Esophagus squamous epithelium (tissue), 4 donors: ENCODE results near the gene PFKP.

Experiments
- POLR2A ChIP-seq, 4 donors: fragments of 450-650 bp; IDR thresholded peaks; one replicate each; pipeline ENCODE4 v1.6.1; 2017; ENCODE audit warnings: antibody characterized with exemption in 4 of 4, mild to moderate bottlenecking in 4 of 4, moderate library complexity in 3 of 4
- TF ChIP-seq, protein P1 (sequence below), 6 experiments: fragments of 450-650 bp in 4 of 6; fragments of 200-600 bp in 2 of 6; sonication (generic) in 2 of 6; IDR thresholded peaks; one replicate each; pipeline ENCODE4 v1.5.1; 2016 to 2019; ENCODE audit warnings: antibody characterized with exemption in 6 of 6, mild to moderate bottlenecking in 4 of 6, moderate library complexity in 4 of 6

- TF ChIP-seq, protein P1, sequence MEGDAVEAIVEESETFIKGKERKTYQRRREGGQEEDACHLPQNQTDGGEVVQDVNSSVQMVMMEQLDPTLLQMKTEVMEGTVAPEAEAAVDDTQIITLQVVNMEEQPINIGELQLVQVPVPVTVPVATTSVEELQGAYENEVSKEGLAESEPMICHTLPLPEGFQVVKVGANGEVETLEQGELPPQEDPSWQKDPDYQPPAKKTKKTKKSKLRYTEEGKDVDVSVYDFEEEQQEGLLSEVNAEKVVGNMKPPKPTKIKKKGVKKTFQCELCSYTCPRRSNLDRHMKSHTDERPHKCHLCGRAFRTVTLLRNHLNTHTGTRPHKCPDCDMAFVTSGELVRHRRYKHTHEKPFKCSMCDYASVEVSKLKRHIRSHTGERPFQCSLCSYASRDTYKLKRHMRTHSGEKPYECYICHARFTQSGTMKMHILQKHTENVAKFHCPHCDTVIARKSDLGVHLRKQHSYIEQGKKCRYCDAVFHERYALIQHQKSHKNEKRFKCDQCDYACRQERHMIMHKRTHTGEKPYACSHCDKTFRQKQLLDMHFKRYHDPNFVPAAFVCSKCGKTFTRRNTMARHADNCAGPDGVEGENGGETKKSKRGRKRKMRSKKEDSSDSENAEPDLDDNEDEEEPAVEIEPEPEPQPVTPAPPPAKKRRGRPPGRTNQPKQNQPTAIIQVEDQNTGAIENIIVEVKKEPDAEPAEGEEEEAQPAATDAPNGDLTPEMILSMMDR (IDR thresholded peaks at IDR 0.05): no peak
- no peak for TF ChIP-seq POLR2A (IDR thresholded peaks at IDR 0.05)
These were observed 1.8 kb downstream of the PFKP start for GRCh38 chr10:3068968-3069737.
